Activated CD4-positive, CD25-positive, alpha-beta regulatory T cell treated with anti-CD3 and anti-CD28 coated beads, Interleukin-2, amount 50 U/mL, for 72 hours (primary cell): ENCODE results near the gene PCDHGA11.
"Not testable (repeated sequence)": the region's sequence is repeated elsewhere in the genome, so short reads cannot be mapped to it uniquely, and the experiment has no call there.

Source experiments
- DNase-seq: peaks from one replicate; pipeline ENCODE4 v3.0.0; 2021

The PCDHGA11 gene

GRCh38 chr5:141432726-141433125 lies 11.9 kb downstream of the PCDHGA11 start:
- DNase-seq, result not testable (repeated sequence)

GRCh38 chr5:141434006-141434405 lies 13.2 kb downstream of the PCDHGA11 start:
- DNase-seq, result no peak

GRCh38 chr5:141437221-141437620 lies 16.4 kb downstream of the PCDHGA11 start:
- DNase-seq, result no peak

GRCh38 chr5:141439411-141440141 lies 18.7 kb downstream of the PCDHGA11 start:
- no peak for DNase-seq

GRCh38 chr5:141440341-141440740 lies 19.5 kb downstream of the PCDHGA11 start:
- no peak for DNase-seq

- no peak for DNase-seq
Observed at GRCh38 chr5:141441571-141442170, 20.8 kb downstream of the PCDHGA11 start.

GRCh38 chr5:141465351-141465750 lies 44.5 kb downstream of the PCDHGA11 start:
- no peak for DNase-seq
